Upper lobe of right lung (tissue), 1 donor: ENCODE measurements around the gene PRKAR1B. TPM values are rescaled to one million over a fixed set of nuclear protein-coding genes. Genes with fewer than 3 reads are reported as not detected.
A peak's percentile ranks its signal among the peaks of the same experiment; 100 is the strongest.

Source experiments
- ATAC-seq: fragments of 200-7000 bp; cut with Tn5 transposase; one replicate; pipeline ENCODE4 v1.9.1; 2020; ENCODE audit warnings: mild to moderate bottlenecking, moderate library complexity
- DNase-seq: peaks from one replicate; pipeline ENCODE4 v3.0.0-alpha.2; 2020
- H3K27ac ChIP-seq: fragments of 200-600 bp; one replicate; pipeline ENCODE4 v1.8.0; 2022
- H3K27me3 ChIP-seq: fragments of 200-600 bp; one replicate; pipeline ENCODE4 v1.8.0; 2022; ENCODE audit warnings: mild to moderate bottlenecking
- H3K36me3 ChIP-seq: fragments of 200-600 bp; one replicate; pipeline ENCODE4 v1.8.0; 2022
- H3K4me1 ChIP-seq: fragments of 200-600 bp; one replicate; pipeline ENCODE4 v1.8.0; 2022
- H3K4me3 ChIP-seq: fragments of 200-600 bp; one replicate; pipeline ENCODE4 v1.8.0; 2022; ENCODE audit warnings: mild to moderate bottlenecking
- H3K9me3 ChIP-seq: fragments of 200-600 bp; one replicate; pipeline ENCODE4 v1.8.0; 2022
- CTCF ChIP-seq: fragments of 200-600 bp; IDR thresholded peaks from one replicate; pipeline ENCODE4 v1.8.0; 2022; ENCODE audit warnings: antibody characterized with exemption
- intact Hi-C: fragments of 100-400 bp; cut with DNase I; formaldehyde crosslinking; loops from one replicate; pipeline ENCODE4 v1.11.0; 2022
- total RNA-seq: library from RNA; stranded (reverse); fragmentation: NEBNext Ultra II Directional; extraction: Animal tissue kit (Norgen Biotek cat#: 25700); gene quantifications from one replicate; pipeline ENCODE4 v1.2.1, GENCODE V29; 2021
- donor health status: DM: no; HTN: yes; CAD: no; lungs with severe emphysema.

The PRKAR1B gene
- total RNA-seq, 1 donor from 2014 or later = 25.7 TPM

DNA sequence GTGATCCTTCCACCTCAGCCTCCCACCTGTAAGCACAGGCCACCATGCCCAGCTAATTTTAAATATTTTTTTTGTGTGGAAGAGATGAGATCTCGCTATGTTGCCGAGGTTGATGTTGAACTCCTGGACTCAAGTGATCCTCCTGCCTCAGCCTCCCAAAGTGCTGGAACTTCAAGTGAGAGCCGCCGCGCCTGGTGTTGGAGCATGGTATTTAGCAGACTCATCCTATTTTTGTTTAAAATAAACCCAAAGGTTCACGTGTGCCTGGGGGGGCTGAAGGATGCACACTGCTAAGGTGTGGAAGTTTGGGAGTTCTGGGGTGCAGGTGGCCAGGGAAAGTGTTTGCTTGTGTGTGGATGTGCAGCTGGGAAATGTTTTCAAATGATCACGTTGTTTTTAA, 225.6 kb downstream of the PRKAR1B start:
- peaks cover 26% of the 10 kb centered on the region for H3K36me3 ChIP-seq
- H3K27me3 ChIP-seq = no peaks in the 10 kb centered on the region
- DNase-seq = peak; percentile 28
- peaks cover 7% of the 10 kb centered on the region for H3K4me1 ChIP-seq
- no peak overlapping the region for H3K27ac ChIP-seq
- H3K9me3 ChIP-seq = no peaks in the 10 kb centered on the region
- no peak for ATAC-seq
- H3K4me3 ChIP-seq = no peak overlapping the region
- no peak for TF ChIP-seq CTCF
- intact Hi-C loops = no loop called here

- H3K4me3 ChIP-seq = no peak overlapping the region
- H3K9me3 ChIP-seq = no peaks in the 10 kb centered on the region
- peak; percentile 64 for DNase-seq
- no peak for ATAC-seq
- peaks cover 26% of the 10 kb centered on the region for H3K36me3 ChIP-seq
- H3K27ac ChIP-seq = no peak overlapping the region
- H3K4me1 ChIP-seq = peaks cover 7% of the 10 kb centered on the region
- intact Hi-C loops = no loop called here
- H3K27me3 ChIP-seq = no peaks in the 10 kb centered on the region
- TF ChIP-seq CTCF = no peak
These were observed 226.3 kb downstream of the PRKAR1B start for GRCh38 chr7:500521-501420.

- DNase-seq (peak; percentile 61), ATAC-seq (no peak)
- no peaks in the 10 kb centered on the region for H3K9me3 ChIP-seq
- no peak overlapping the region for H3K4me3 ChIP-seq
- intact Hi-C loops = no loop called here
- no peaks in the 10 kb centered on the region for H3K27me3 ChIP-seq
- H3K36me3 ChIP-seq = peaks cover 26% of the 10 kb centered on the region
- TF ChIP-seq CTCF = no peak
- H3K4me1 ChIP-seq = peaks cover 7% of the 10 kb centered on the region
- H3K27ac ChIP-seq = no peak overlapping the region
These were observed 227.1 kb downstream of the PRKAR1B start for GRCh38 chr7:499853-500485.

Other genes with a start within 250 kb of the PRKAR1B start
- gene PDGFA, start 207.4 kb downstream of the PRKAR1B start, total RNA-seq = 57.1 TPM
- 15.8 TPM for gene DNAAF5, start 582 bp downstream of the PRKAR1B start, total RNA-seq
- 127 TPM for gene SUN1, start 105.2 kb upstream of the PRKAR1B start, total RNA-seq
- 35.1 TPM for gene GET4, start 149.3 kb upstream of the PRKAR1B start, total RNA-seq
- 30.7 TPM for gene ADAP1, start 227.4 kb upstream of the PRKAR1B start, total RNA-seq
- 9.4 TPM for gene COX19, start 248.3 kb upstream of the PRKAR1B start, total RNA-seq